Liver (tissue), 9 donors: ENCODE measurements around the gene SNAPC2. TPM values are rescaled to one million over a fixed set of nuclear protein-coding genes. Genes with fewer than 3 reads are reported as not detected.

Experiments
- DNase-seq: peaks from one replicate; pipeline ENCODE4 v3.0.0-alpha.2; 2017; ENCODE audit warnings: low spot score
- H3K27ac ChIP-seq, 2 donors: one replicate each; pipeline ENCODE4 v1.7.0; 2013; ENCODE audit warnings: inconsistent platforms in 2 of 2, low read length in 2 of 2, control low read depth in 1 of 2, low read depth in 1 of 2, mild to moderate bottlenecking in 1 of 2
- H3K27me3 ChIP-seq, 4 donors: one replicate each; pipeline versions ENCODE4 v1.6.1 to v1.7.0; 2013; ENCODE audit warnings: low read length in 3 of 4, inconsistent platforms in 1 of 4, mild to moderate bottlenecking in 1 of 4, moderate library complexity in 1 of 4; ENCODE audit not compliant: control insufficient read depth in 4 of 4, insufficient read depth in 4 of 4
- H3K36me3 ChIP-seq, 4 donors: one replicate each; pipeline versions ENCODE4 v1.6.1 to v1.7.0; 2013; ENCODE audit warnings: low read length in 3 of 4, mild to moderate bottlenecking in 3 of 4, low read depth in 1 of 4, moderate library complexity in 1 of 4; ENCODE audit not compliant: control insufficient read depth in 4 of 4, insufficient read depth in 3 of 4
- H3K4me1 ChIP-seq, 4 donors: one replicate each; pipeline versions ENCODE4 v1.6.1 to v1.7.0; 2013; ENCODE audit warnings: low read length in 3 of 4, mild to moderate bottlenecking in 3 of 4, moderate library complexity in 1 of 4; ENCODE audit not compliant: control insufficient read depth in 4 of 4, insufficient read depth in 4 of 4
- H3K4me3 ChIP-seq, 3 donors: one replicate each; pipeline versions ENCODE4 v1.6.1 to v1.7.0; 2013; ENCODE audit warnings: low read length in 3 of 3, control low read depth in 1 of 3, low read depth in 1 of 3, mild to moderate bottlenecking in 1 of 3
- H3K9ac ChIP-seq, 2 donors: one replicate each; pipeline ENCODE4 v1.7.0; 2013; ENCODE audit warnings: low read length in 2 of 2, mild to moderate bottlenecking in 2 of 2, moderate library complexity in 2 of 2, control low read depth in 1 of 2, low read depth in 1 of 2
- H3K9me3 ChIP-seq, 4 donors: one replicate each; pipeline versions ENCODE4 v1.6.1 to v1.7.0; 2013; ENCODE audit warnings: low read length in 3 of 4; ENCODE audit not compliant: control insufficient read depth in 4 of 4
- ATF3 ChIP-seq: IDR thresholded peaks from 2 replicates; pipeline ENCODE4 v1.6.1; 2016; ENCODE audit warnings: antibody characterized with exemption
- CTCF ChIP-seq: fragments of 150-350 bp; IDR thresholded peaks from 2 replicates; pipeline ENCODE4 v1.5.1; 2017; ENCODE audit warnings: improper control_type of control experiment, low read depth, low read length; ENCODE audit not compliant: missing input control
- EGR1 ChIP-seq, 2 donors: IDR thresholded peaks; 2 replicates each; pipeline ENCODE4 v1.6.1; 2016 to 2018; ENCODE audit warnings: antibody characterized with exemption in 2 of 2, low read depth in 2 of 2
- FOXA1 ChIP-seq: IDR thresholded peaks from 2 replicates; pipeline ENCODE4 v1.6.1; 2016; ENCODE audit warnings: antibody characterized with exemption
- FOXA2 ChIP-seq: IDR thresholded peaks from 2 replicates; pipeline ENCODE4 v1.6.1; 2016; ENCODE audit warnings: antibody characterized with exemption
- HNF4A ChIP-seq, 2 donors: conservative IDR thresholded peaks; 2 replicates each; pipeline ENCODE4 v1.6.1; 2016; ENCODE audit warnings: antibody characterized with exemption in 2 of 2, mild to moderate bottlenecking in 2 of 2
- HNF4G ChIP-seq: IDR thresholded peaks from 2 replicates; pipeline ENCODE4 v1.6.1; 2016; ENCODE audit warnings: antibody characterized with exemption
- JUND ChIP-seq, 2 donors: IDR thresholded peaks; 2 replicates each; pipeline ENCODE4 v1.6.1; 2016; ENCODE audit warnings: antibody characterized with exemption in 2 of 2
- MAX ChIP-seq: IDR thresholded peaks from 2 replicates; pipeline ENCODE4 v1.6.1; 2016; ENCODE audit warnings: antibody characterized with exemption
- NR2F2 ChIP-seq: IDR thresholded peaks from 2 replicates; pipeline ENCODE4 v1.6.1; 2016; ENCODE audit warnings: antibody characterized with exemption
- RAD21 ChIP-seq, 2 donors: IDR thresholded peaks; 2 replicates each; pipeline ENCODE4 v1.6.1; 2016; ENCODE audit warnings: antibody characterized with exemption in 2 of 2, mild to moderate bottlenecking in 2 of 2
- REST ChIP-seq: IDR thresholded peaks from 2 replicates; pipeline ENCODE4 v1.6.1; 2016; ENCODE audit warnings: antibody characterized with exemption, mild to moderate bottlenecking
- RXRA ChIP-seq, 2 donors: IDR thresholded peaks; 2 replicates each; pipeline ENCODE4 v1.6.1; 2017 to 2018; ENCODE audit warnings: antibody characterized with exemption in 2 of 2, mild to moderate bottlenecking in 1 of 2
- SP1 ChIP-seq: IDR thresholded peaks from 2 replicates; pipeline ENCODE4 v1.6.1; 2018; ENCODE audit warnings: antibody characterized with exemption, mild to moderate bottlenecking
- TAF1 ChIP-seq: conservative IDR thresholded peaks from 2 replicates; pipeline ENCODE4 v1.6.1; 2016; ENCODE audit warnings: antibody characterized with exemption, mild to moderate bottlenecking
- YY1 ChIP-seq: IDR thresholded peaks from 2 replicates; pipeline ENCODE4 v1.6.1; 2016; ENCODE audit warnings: antibody characterized with exemption, mild to moderate bottlenecking
- ZBTB33 ChIP-seq: IDR thresholded peaks from 2 replicates; pipeline ENCODE4 v1.6.1; 2016; ENCODE audit warnings: antibody characterized with exemption
- WGBS: extraction: QIAGEN DNeasy Blood & Tissue Kit; methylation state at CpG from one replicate; pipeline ENCODE4 v1.1.7; 2013; 5-methylcytosine and 5-hydroxymethylcytosine counted together
- polyA plus RNA-seq, 2 donors: library from polyadenylated mRNA; stranded (reverse) in 1 of 2; unstranded in 1 of 2; fragments of 200-250 nt in 1 of 2; fragments of >200 nt in 1 of 2; fragmentation: Nextera tagmentation in 1 of 2; extraction: Ambion mirVana in 1 of 2; gene quantifications; one replicate each; pipeline versions ENCODE4 v1.2.1 to v1.2.3, GENCODE V29; 2013 to 2015
- total RNA-seq, 2 donors: library from RNA; depleted of rRNA; stranded (reverse); fragments of >200 nt; gene quantifications; one replicate each; pipeline ENCODE4 v1.2.3, GENCODE V29; 2014
- donor health status: healthy.
- donor health status: healthy.
- donor health status: healthy.
- donor health status: healthy.
- donor health status: healthy.

Gene SNAPC2
- total and polyA plus RNA-seq, 4 donors, result 2.8 to 7.1 (median 3.3) TPM

GRCh38 chr19:7927605-7928333 lies 7.6 kb downstream of the SNAPC2 start:
- Histone ChIP-seq H3K36me3 (peaks cover 8 to 27% (median 15%) of the 10 kb centered on the region in 4 donors), H3K9ac (no peak overlapping the region), H3K4me1 (peaks cover 8 to 12% (median 9%) of the 10 kb centered on the region in 4 donors), H3K27ac (no peak overlapping the region), H3K9me3 (no peaks in the 10 kb centered on the region), H3K27me3 (no peaks in the 10 kb centered on the region), H3K4me3 (no peak overlapping the region)
- DNase-seq, result no peak
- no peak for TF ChIP-seq HNF4G
- no peak for TF ChIP-seq EGR1 (IDR thresholded peaks at IDR 0.05; ENCODE audit: low read depth in 2 of 2)
- TF ChIP-seq RXRA (IDR thresholded peaks at IDR 0.05), result no peak
- TF ChIP-seq NR2F2, result no peak
- no peak for TF ChIP-seq ZBTB33
- no peak for TF ChIP-seq RAD21 (IDR thresholded peaks at IDR 0.05)
- TF ChIP-seq REST, result no peak
- no peak for TF ChIP-seq CTCF
- TF ChIP-seq HNF4A (conservative IDR thresholded peaks at IDR 0.05), result no peak
- no peak for TF ChIP-seq JUND (IDR thresholded peaks at IDR 0.05)
- TF ChIP-seq YY1, result no peak
- TF ChIP-seq TAF1, result no peak
- 92% methylated on average over 23 of the region's 23 CpGs for WGBS

GRCh38 chr19:7928334-7928706 lies 8.2 kb downstream of the SNAPC2 start:
- no peak overlapping the region for H3K27ac ChIP-seq
- H3K9ac ChIP-seq, result no peak overlapping the region
- DNase-seq, result no peak
- H3K9me3 ChIP-seq, result no peaks in the 10 kb centered on the region
- H3K36me3 ChIP-seq, result peaks cover 8 to 31% (median 16%) of the 10 kb centered on the region in 4 donors
- WGBS, result 90% methylated on average over 9 of the region's 9 CpGs
- H3K27me3 ChIP-seq, result no peaks in the 10 kb centered on the region
- H3K4me3 ChIP-seq, result no peak overlapping the region
- peaks cover 8 to 12% (median 9%) of the 10 kb centered on the region in 4 donors for H3K4me1 ChIP-seq
- TF ChIP-seq FOXA1 (no peak), EGR1 (IDR thresholded peaks at IDR 0.05; ENCODE audit: low read depth in 2 of 2) (no peak), REST (no peak), JUND (IDR thresholded peaks at IDR 0.05) (no peak), NR2F2 (no peak), FOXA2 (no peak), TAF1 (no peak), ATF3 (no peak), HNF4A (conservative IDR thresholded peaks at IDR 0.05) (no peak), HNF4G (no peak), CTCF (no peak), RXRA (IDR thresholded peaks at IDR 0.05) (no peak), MAX (no peak), YY1 (no peak), SP1 (no peak)
